ENCODE measurements around the gene CMA1. TPM values are rescaled to one million over a fixed set of nuclear protein-coding genes. Genes with fewer than 3 reads are reported as not detected.

CMA1 gene
- total RNA-seq, 1 donor from 2014 or later: not detected

Other genes starting within 250 kb of the CMA1 start
- gene TGM1, start 245.1 kb downstream of the CMA1 start, total RNA-seq: 0.49 TPM
- gene RABGGTA, start 236.7 kb downstream of the CMA1 start, total RNA-seq: 21.1 TPM
- gene DHRS1, start 208.5 kb downstream of the CMA1 start, total RNA-seq: 7.4 TPM
- 17.5 TPM for gene NOP9, start 208.4 kb downstream of the CMA1 start, total RNA-seq
- 3.0 TPM for gene CIDEB, start 200.3 kb downstream of the CMA1 start, total RNA-seq
- 1.2 TPM for gene LTB4R2, start 198.1 kb downstream of the CMA1 start, total RNA-seq
- gene LTB4R, start 196.8 kb downstream of the CMA1 start, total RNA-seq: 1.2 TPM
- 1.7 TPM for gene ADCY4, start 173.2 kb downstream of the CMA1 start, total RNA-seq
- 0.25 TPM for gene RIPK3, start 168.3 kb downstream of the CMA1 start, total RNA-seq
- gene NFATC4, start 140.1 kb downstream of the CMA1 start, total RNA-seq: 2.5 TPM
- gene NYNRIN, start 109.3 kb downstream of the CMA1 start, total RNA-seq: 14.5 TPM
- 0.25 TPM for gene CBLN3, start 78.6 kb downstream of the CMA1 start, total RNA-seq
- gene KHNYN, start 78.3 kb downstream of the CMA1 start, total RNA-seq: 13.0 TPM
- gene SDR39U1, start 65.5 kb downstream of the CMA1 start, total RNA-seq: 17.0 TPM
- gene CTSG, start 68.0 kb upstream of the CMA1 start, total RNA-seq: 0.25 TPM
- not detected for gene GZMH, start 101.4 kb upstream of the CMA1 start, total RNA-seq
- gene GZMB, start 125.9 kb upstream of the CMA1 start, total RNA-seq: not detected

Measured in temporal lobe (tissue), 1 donor.